Activated CD4-positive, alpha-beta T cell treated with anti-CD3 and anti-CD28 coated beads for 36 hours (primary cell): Measurements from ENCODE around the gene GLIS1. TPM values are rescaled to one million over a fixed set of nuclear protein-coding genes. Genes with fewer than 3 reads are reported as not detected.

Experiments used
- ATAC-seq: fragments of 200-7000 bp; cut with Tn5 transposase; one replicate; pipeline ENCODE4 v1.10.0; 2021; ENCODE audit warnings: mild to moderate bottlenecking, moderate library complexity
- CTCF ChIA-PET: fragments of 350-600 bp; sonication (Branson Sonifier 250); formaldehyde crosslinking; loops from one replicate; lab custom pipeline; 2021; ENCODE audit warnings: antibody characterized with exemption; lab: Charles Lee
- POLR2A ChIA-PET: fragments of 350-600 bp; sonication (Branson Sonifier 250); formaldehyde crosslinking; loops from one replicate; lab custom pipeline; 2021; ENCODE audit warnings: antibody characterized with exemption, inconsistent platforms; lab: Charles Lee
- DNase-seq: peaks from one replicate; pipeline ENCODE4 v3.0.0-alpha.2; 2020
- H3K27ac Mint-ChIP-seq: one replicate; pipeline ENCODE4 v1.8.0; 2021; ENCODE audit warnings: mixed read lengths
- H3K27me3 Mint-ChIP-seq: one replicate; pipeline ENCODE4 v1.8.0; 2021; ENCODE audit warnings: mixed read lengths
- H3K36me3 Mint-ChIP-seq: one replicate; pipeline ENCODE4 v1.8.0; 2021; ENCODE audit warnings: low read depth, mixed read lengths
- H3K4me1 Mint-ChIP-seq: one replicate; pipeline ENCODE4 v1.8.0; 2021; ENCODE audit warnings: mixed read lengths
- H3K4me3 Mint-ChIP-seq: one replicate; pipeline ENCODE4 v1.8.0; 2021; ENCODE audit warnings: mild to moderate bottlenecking, moderate library complexity, mixed read lengths
- H3K9me3 Mint-ChIP-seq: one replicate; pipeline ENCODE4 v1.8.0; 2021; ENCODE audit warnings: low read depth, mixed read lengths
- intact Hi-C, 2 experiments: fragments of 100-400 bp; cut with DNase I in 1 of 2; cut with micrococcal nuclease in 1 of 2; formaldehyde crosslinking; loops; one replicate each; pipeline versions ENCODE4 v1.14.2 to v1.15.1; 2022 to 2024; cut with DNase I, micrococcal nuclease
- total RNA-seq, 2 experiments: library from RNA; stranded (reverse); gene quantifications; one replicate each; pipeline ENCODE4 v1.2.3, GENCODE V29; 2021

Gene GLIS1
- total RNA-seq, 2 experiments from 2014 or later, result not detected

- ATAC-seq, result no peak
- intact Hi-C loops, result loop anchor here in 1 of 2 experiments (5.0 kb wide), 1 partner anchor 110 kb away; no protein-coding TSS in a partner anchor
- Mint-ChIP-seq H3K9me3 (no peaks in the 10 kb centered on the region), H3K27ac (no peak overlapping the region), H3K4me1 (no peaks in the 10 kb centered on the region), H3K27me3 (no peaks in the 10 kb centered on the region), H3K36me3 (no peaks in the 10 kb centered on the region), H3K4me3 (no peak overlapping the region)
- CTCF ChIA-PET, result interaction anchor here (1.0 kb wide), 1 partner anchor 12 kb away, joined by 3 read pairs; no protein-coding TSS in a partner anchor
- POLR2A ChIA-PET, result no interaction called here
- no peak for DNase-seq
Observed at GRCh38 chr1:53592521-53592982, 146.4 kb downstream of the GLIS1 start.

GRCh38 chr1:53591924-53592323, 147.0 kb downstream of the GLIS1 start:
- ATAC-seq (no peak), DNase-seq (no peak)
- intact Hi-C loops, result loop anchor here in 1 of 2 experiments (5.0 kb wide), 1 partner anchor 110 kb away; no protein-coding TSS in a partner anchor
- CTCF ChIA-PET, result interaction anchor here (0.5 to 1.0 kb wide), 2 partner anchors 12 to 108 kb away, joined by 3 read pairs; no protein-coding TSS in a partner anchor
- Mint-ChIP-seq H3K9me3 (no peaks in the 10 kb centered on the region), H3K36me3 (no peaks in the 10 kb centered on the region), H3K4me1 (no peaks in the 10 kb centered on the region), H3K4me3 (no peak overlapping the region), H3K27ac (no peak overlapping the region), H3K27me3 (no peaks in the 10 kb centered on the region)
- POLR2A ChIA-PET, result no interaction called here

GRCh38 chr1:53590531-53591515, 148.1 kb downstream of the GLIS1 start:
- H3K4me1 Mint-ChIP-seq, result no peaks in the 10 kb centered on the region
- DNase-seq (no peak), ATAC-seq (no peak)
- intact Hi-C loops, result loop anchor here in 1 of 2 experiments (5.0 kb wide), 1 partner anchor 109 kb away; no protein-coding TSS in a partner anchor
- no peaks in the 10 kb centered on the region for H3K36me3 Mint-ChIP-seq
- H3K9me3 Mint-ChIP-seq, result no peaks in the 10 kb centered on the region
- no peaks in the 10 kb centered on the region for H3K27me3 Mint-ChIP-seq
- CTCF ChIA-PET, result interaction anchor here (0.6 kb wide), 2 partner anchors 36 to 65 kb away, joined by 3 to 4 read pairs; no protein-coding TSS in a partner anchor
- no peak overlapping the region for H3K4me3 Mint-ChIP-seq
- no peak overlapping the region for H3K27ac Mint-ChIP-seq
- POLR2A ChIA-PET, result no interaction called here

GRCh38 chr1:53590104-53590503, 148.9 kb downstream of the GLIS1 start:
- H3K27me3 Mint-ChIP-seq, result no peaks in the 10 kb centered on the region
- H3K4me3 Mint-ChIP-seq, result no peak overlapping the region
- no peak for ATAC-seq
- DNase-seq, result no peak
- intact Hi-C loops, result loop anchor here in 1 of 2 experiments (5.0 kb wide), 1 partner anchor 108 kb away; no protein-coding TSS in a partner anchor
- H3K9me3 Mint-ChIP-seq, result no peaks in the 10 kb centered on the region
- H3K4me1 Mint-ChIP-seq, result peaks cover 4% of the 10 kb centered on the region
- H3K27ac Mint-ChIP-seq, result no peak overlapping the region
- ChIA-PET POLR2A (no interaction called here), CTCF (interaction anchor here (0.6 kb wide), 1 partner anchor 35 kb away, joined by 3 read pairs; no protein-coding TSS in a partner anchor)
- H3K36me3 Mint-ChIP-seq, result no peaks in the 10 kb centered on the region

GRCh38 chr1:53589043-53589887, 149.7 kb downstream of the GLIS1 start:
- ATAC-seq, result no peak
- no peaks in the 10 kb centered on the region for H3K9me3 Mint-ChIP-seq
- no peaks in the 10 kb centered on the region for H3K36me3 Mint-ChIP-seq
- intact Hi-C loops, result no loop called here
- no peak for DNase-seq
- H3K4me3 Mint-ChIP-seq, result no peak overlapping the region
- no peak overlapping the region for H3K27ac Mint-ChIP-seq
- CTCF ChIA-PET, result no interaction called here
- POLR2A ChIA-PET, result no interaction called here
- H3K4me1 Mint-ChIP-seq, result peaks cover 10% of the 10 kb centered on the region
- H3K27me3 Mint-ChIP-seq, result no peaks in the 10 kb centered on the region

GRCh38 chr1:53588053-53588779, 150.7 kb downstream of the GLIS1 start:
- Mint-ChIP-seq H3K4me3 (no peak overlapping the region), H3K4me1 (peaks cover 10% of the 10 kb centered on the region), H3K27ac (no peak overlapping the region), H3K9me3 (no peaks in the 10 kb centered on the region), H3K27me3 (no peaks in the 10 kb centered on the region), H3K36me3 (no peaks in the 10 kb centered on the region)
- DNase-seq, result no peak
- CTCF ChIA-PET, result no interaction called here
- intact Hi-C loops, result no loop called here
- ATAC-seq, result no peak
- POLR2A ChIA-PET, result no interaction called here

GRCh38 chr1:53587252-53587988, 151.5 kb downstream of the GLIS1 start:
- Mint-ChIP-seq H3K27ac (no peak overlapping the region), H3K36me3 (no peaks in the 10 kb centered on the region), H3K4me3 (no peak overlapping the region), H3K9me3 (no peaks in the 10 kb centered on the region), H3K4me1 (peaks cover 10% of the 10 kb centered on the region), H3K27me3 (no peaks in the 10 kb centered on the region)
- no peak for DNase-seq
- CTCF ChIA-PET, result interaction anchor here (0.6 kb wide), 1 partner anchor 1104 kb away, joined by 4 read pairs; no protein-coding TSS in a partner anchor
- POLR2A ChIA-PET, result no interaction called here
- intact Hi-C loops, result no loop called here
- no peak for ATAC-seq

- H3K36me3 Mint-ChIP-seq, result no peaks in the 10 kb centered on the region
- H3K27me3 Mint-ChIP-seq, result no peaks in the 10 kb centered on the region
- POLR2A ChIA-PET, result no interaction called here
- peaks cover 10% of the 10 kb centered on the region for H3K4me1 Mint-ChIP-seq
- DNase-seq (no peak), ATAC-seq (no peak)
- H3K4me3 Mint-ChIP-seq, result no peak overlapping the region
- intact Hi-C loops, result no loop called here
- H3K9me3 Mint-ChIP-seq, result no peaks in the 10 kb centered on the region
- H3K27ac Mint-ChIP-seq, result no peak overlapping the region
- CTCF ChIA-PET, result interaction anchor here (0.8 kb wide), 1 partner anchor 98 kb away, joined by 3 read pairs; no protein-coding TSS in a partner anchor
Observed at GRCh38 chr1:53586765-53587164, 152.2 kb downstream of the GLIS1 start.

GRCh38 chr1:53585565-53585964, 153.4 kb downstream of the GLIS1 start:
- POLR2A ChIA-PET, result no interaction called here
- Mint-ChIP-seq H3K27ac (no peak overlapping the region), H3K36me3 (no peaks in the 10 kb centered on the region), H3K4me3 (no peak overlapping the region), H3K4me1 (peaks cover 10% of the 10 kb centered on the region), H3K9me3 (no peaks in the 10 kb centered on the region), H3K27me3 (no peaks in the 10 kb centered on the region)
- no peak for DNase-seq
- intact Hi-C loops, result no loop called here
- CTCF ChIA-PET, result no interaction called here
- no peak for ATAC-seq

- Mint-ChIP-seq H3K4me3 (no peak overlapping the region), H3K36me3 (no peaks in the 10 kb centered on the region), H3K27ac (no peak overlapping the region), H3K27me3 (no peaks in the 10 kb centered on the region), H3K9me3 (no peaks in the 10 kb centered on the region), H3K4me1 (peaks cover 10% of the 10 kb centered on the region)
- ChIA-PET POLR2A (no interaction called here), CTCF (no interaction called here)
- DNase-seq (peak; percentile 64), ATAC-seq (peak; percentile 95)
- intact Hi-C loops, result no loop called here
Observed at GRCh38 chr1:53585129-53585528, 153.8 kb downstream of the GLIS1 start.
